Glutamatergic neuron (in vitro differentiated cells): ENCODE measurements around the gene STOML1. TPM values are rescaled to one million over a fixed set of nuclear protein-coding genes. Genes with fewer than 3 reads are reported as not detected.
A peak's percentile ranks its signal among the peaks of the same experiment; 100 is the strongest.
"Not testable (repeated sequence)": the region's sequence is repeated elsewhere in the genome, so short reads cannot be mapped to it uniquely, and the experiment has no call there.

Source experiments
- DNase-seq: peaks from one replicate; pipeline ENCODE4 v3.0.0; 2022
- H3K27ac Mint-ChIP-seq: one replicate; pipeline ENCODE4 v1.8.0; 2020; ENCODE audit warnings: mild to moderate bottlenecking, mixed read lengths, inconsistent platforms; ENCODE audit not compliant: unreplicated experiment
- H3K27me3 Mint-ChIP-seq: one replicate; pipeline ENCODE4 v1.8.0; 2020; ENCODE audit warnings: mild to moderate bottlenecking, moderate library complexity, mixed read lengths, inconsistent platforms; ENCODE audit not compliant: unreplicated experiment
- H3K36me3 Mint-ChIP-seq: one replicate; pipeline ENCODE4 v1.8.0; 2020; ENCODE audit warnings: mild to moderate bottlenecking, mixed read lengths, inconsistent platforms; ENCODE audit not compliant: unreplicated experiment
- H3K4me1 Mint-ChIP-seq: one replicate; pipeline ENCODE4 v1.8.0; 2020; ENCODE audit warnings: mild to moderate bottlenecking, low read depth, mixed read lengths, inconsistent platforms; ENCODE audit not compliant: unreplicated experiment
- H3K4me3 Mint-ChIP-seq: one replicate; pipeline ENCODE4 v1.8.0; 2020; ENCODE audit warnings: mild to moderate bottlenecking, mixed read lengths, inconsistent platforms; ENCODE audit not compliant: unreplicated experiment
- H3K9me3 Mint-ChIP-seq: one replicate; pipeline ENCODE4 v1.8.0; 2020; ENCODE audit warnings: mild to moderate bottlenecking, moderate library complexity, mixed read lengths, inconsistent platforms; ENCODE audit not compliant: unreplicated experiment
- total RNA-seq: library from RNA; stranded (reverse); fragmentation: NEBNext Ultra II Directional; extraction: Animal tissue kit (Norgen Biotek cat#: 25700); gene quantifications from one replicate; pipeline ENCODE4 v1.2.1, GENCODE V29; 2021; ENCODE audit not compliant: unreplicated experiment
- TF ChIP-seq, protein P1 (sequence below): fragments of 200-600 bp; sonication (generic); IDR thresholded peaks from one replicate; pipeline ENCODE4 v1.5.0; 2021; ENCODE audit not compliant: partially characterized antibody, unreplicated experiment

STOML1 gene
- total RNA-seq, 1 donor from 2014 or later: 19.5 TPM

DNA sequence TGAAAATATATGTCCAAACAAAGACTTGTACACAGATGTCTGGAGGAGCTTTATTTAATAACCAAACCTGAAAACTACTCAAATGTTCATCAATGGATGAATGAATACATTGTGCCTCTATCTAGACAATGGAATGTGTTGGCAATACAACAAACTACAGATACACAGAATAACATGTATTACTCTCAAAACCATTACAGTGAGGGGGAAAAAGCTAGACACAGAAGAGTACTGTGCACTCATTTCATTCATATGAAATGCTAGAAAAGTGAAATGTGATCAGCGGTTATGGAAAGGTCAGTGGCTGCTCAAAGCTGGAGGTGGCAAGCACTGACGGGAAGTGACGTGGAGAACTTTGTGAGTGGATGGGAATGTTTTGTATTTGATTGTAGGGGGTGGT, 13.2 kb downstream of the STOML1 start:
- TF ChIP-seq, protein P1, sequence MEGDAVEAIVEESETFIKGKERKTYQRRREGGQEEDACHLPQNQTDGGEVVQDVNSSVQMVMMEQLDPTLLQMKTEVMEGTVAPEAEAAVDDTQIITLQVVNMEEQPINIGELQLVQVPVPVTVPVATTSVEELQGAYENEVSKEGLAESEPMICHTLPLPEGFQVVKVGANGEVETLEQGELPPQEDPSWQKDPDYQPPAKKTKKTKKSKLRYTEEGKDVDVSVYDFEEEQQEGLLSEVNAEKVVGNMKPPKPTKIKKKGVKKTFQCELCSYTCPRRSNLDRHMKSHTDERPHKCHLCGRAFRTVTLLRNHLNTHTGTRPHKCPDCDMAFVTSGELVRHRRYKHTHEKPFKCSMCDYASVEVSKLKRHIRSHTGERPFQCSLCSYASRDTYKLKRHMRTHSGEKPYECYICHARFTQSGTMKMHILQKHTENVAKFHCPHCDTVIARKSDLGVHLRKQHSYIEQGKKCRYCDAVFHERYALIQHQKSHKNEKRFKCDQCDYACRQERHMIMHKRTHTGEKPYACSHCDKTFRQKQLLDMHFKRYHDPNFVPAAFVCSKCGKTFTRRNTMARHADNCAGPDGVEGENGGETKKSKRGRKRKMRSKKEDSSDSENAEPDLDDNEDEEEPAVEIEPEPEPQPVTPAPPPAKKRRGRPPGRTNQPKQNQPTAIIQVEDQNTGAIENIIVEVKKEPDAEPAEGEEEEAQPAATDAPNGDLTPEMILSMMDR: no peak
- no peak for DNase-seq
- no peak overlapping the region for H3K27ac Mint-ChIP-seq
- H3K4me1 Mint-ChIP-seq: no peaks in the 10 kb centered on the region
- peaks cover 1% of the 10 kb centered on the region for H3K27me3 Mint-ChIP-seq
- H3K4me3 Mint-ChIP-seq: no peak overlapping the region
- H3K36me3 Mint-ChIP-seq: peaks cover 5% of the 10 kb centered on the region
- H3K9me3 Mint-ChIP-seq: no peaks in the 10 kb centered on the region

DNA sequence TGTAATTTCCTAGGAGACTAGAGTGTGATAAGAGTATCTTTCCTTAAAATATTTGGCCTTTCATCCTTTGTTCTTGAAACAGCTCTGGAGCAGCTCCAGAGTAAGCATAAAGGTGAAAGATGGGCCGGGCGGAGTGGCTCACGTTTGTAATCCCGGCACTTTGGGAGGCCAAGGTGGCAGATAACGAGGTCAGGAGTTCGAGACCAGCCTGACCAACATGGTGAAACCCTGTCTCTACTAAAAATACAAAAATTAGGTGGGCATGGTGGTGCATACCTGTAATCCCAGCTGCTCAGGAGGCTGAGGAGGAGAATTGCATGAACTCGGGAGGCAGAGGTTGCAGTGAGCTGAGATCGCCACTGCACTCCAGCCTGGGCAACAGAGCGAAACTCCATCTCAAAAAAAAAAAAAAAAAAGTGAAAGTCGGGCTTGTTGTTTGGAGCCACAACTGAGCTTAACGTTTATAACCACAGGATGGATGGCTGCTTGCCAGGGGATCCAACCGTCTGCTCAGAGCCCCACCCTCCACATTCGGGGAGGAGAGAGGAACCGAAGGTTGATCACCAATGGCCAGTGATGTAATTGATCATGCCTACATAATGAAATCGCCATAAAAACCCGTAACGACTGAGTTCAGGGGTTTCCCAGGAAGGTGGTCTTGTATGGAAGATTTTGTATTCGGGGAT, 16.5 kb downstream of the STOML1 start:
- not testable (repeated sequence) for DNase-seq, H3K27me3 Mint-ChIP-seq, H3K4me1 Mint-ChIP-seq, H3K9me3 Mint-ChIP-seq, H3K27ac Mint-ChIP-seq, H3K4me3 Mint-ChIP-seq, H3K36me3 Mint-ChIP-seq

DNA sequence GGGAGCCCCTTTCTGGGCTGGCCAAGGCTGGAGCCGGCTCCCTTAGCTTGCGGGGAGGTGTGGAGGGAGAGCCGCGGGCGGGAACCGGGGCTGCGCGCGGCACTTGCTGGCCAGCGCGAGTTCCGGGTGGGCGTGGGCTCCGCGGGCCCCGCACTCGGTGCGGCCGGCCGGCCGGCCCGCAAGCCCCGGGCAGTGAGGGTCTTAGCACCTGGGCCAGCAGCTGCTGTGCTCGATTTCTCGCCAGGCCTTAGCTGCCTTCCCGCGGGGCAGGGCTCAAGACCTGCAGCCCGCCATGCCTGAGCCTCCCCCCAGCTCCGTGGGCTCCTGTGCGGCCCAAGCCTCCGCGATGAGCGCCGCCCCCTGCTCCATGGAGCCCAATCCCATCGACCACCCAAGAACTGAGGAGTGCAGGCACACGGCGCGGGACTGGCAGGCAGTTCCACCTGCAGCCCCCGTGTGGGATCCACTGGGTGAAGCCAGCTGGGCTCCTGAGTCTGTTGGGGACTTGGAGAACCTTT, 18.4 kb downstream of the STOML1 start:
- not testable (repeated sequence) for H3K4me3 Mint-ChIP-seq, H3K4me1 Mint-ChIP-seq, H3K27me3 Mint-ChIP-seq, H3K36me3 Mint-ChIP-seq, H3K9me3 Mint-ChIP-seq, DNase-seq, H3K27ac Mint-ChIP-seq

DNA sequence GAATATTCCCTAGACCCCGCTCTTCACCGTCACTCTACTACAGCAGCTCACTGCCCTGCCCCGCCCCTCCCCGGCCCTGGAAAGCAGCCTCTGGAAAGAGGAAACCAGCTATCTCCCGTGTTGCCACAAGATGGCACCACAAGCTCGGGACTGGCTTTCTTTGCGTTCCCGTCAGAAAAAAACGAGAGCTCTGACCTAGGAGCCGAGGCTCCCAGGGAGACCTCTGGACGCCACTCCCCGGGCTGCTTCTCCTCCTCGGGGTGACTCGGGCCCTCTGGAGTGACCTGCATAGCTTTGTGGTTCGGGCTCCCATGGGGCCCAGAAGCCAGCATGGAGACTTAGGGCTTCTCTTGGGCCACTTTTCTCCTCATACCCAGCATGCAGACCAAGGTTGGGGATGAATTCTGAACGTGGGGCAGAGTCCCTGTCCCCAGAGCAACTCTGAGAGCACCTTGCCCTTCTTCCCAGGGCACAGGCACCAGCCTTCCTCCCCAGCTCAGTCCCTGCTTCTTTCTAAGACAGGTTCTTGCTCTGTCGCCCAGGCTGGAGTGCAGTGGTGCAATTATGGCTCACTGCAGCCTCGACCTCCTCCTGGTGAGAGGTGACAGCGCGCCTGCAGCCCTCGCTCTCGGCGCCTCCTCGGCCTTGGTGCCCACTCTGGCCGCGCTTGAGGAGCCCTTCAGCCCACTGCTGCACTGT, 19.0 kb downstream of the STOML1 start:
- Mint-ChIP-seq H3K27me3 (peaks cover 1% of the 10 kb centered on the region), H3K9me3 (no peaks in the 10 kb centered on the region), H3K36me3 (peaks cover 5% of the 10 kb centered on the region), H3K4me3 (peak overlapping the region; percentile 78), H3K27ac (no peak overlapping the region), H3K4me1 (peaks cover 6% of the 10 kb centered on the region)
- TF ChIP-seq, protein P1: peak; percentile 56
- peak; percentile 92 for DNase-seq

DNA sequence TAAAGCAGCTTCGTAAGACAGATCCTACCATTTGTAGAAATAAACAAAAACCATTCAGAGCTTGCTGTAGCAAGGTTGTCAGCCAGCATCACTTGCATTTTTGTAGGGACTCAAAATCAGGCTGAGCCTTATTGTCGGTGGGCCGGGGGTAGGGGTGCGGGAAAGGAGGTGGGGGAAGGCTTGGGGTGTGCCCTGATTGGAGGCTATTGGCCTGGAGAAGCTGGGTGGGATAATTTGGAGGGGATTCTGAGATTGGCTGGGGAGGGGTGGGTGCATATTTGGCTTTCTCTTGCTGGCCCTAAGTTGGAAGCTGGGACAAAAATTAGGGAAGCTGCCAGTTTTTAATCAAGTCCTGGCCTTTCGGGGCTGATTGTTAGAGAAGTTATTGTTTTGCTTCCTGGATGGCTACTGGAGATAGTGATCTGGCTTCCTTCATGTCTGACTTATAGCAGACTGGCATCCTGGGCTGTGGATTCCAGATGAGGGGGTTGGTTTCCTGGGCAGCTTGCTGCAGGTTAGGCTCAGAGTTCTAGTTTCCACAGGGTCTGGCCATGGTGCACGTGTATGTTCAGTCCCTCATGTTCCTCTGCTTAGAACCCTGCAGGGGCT, 22.8 kb downstream of the STOML1 start:
- Mint-ChIP-seq H3K4me1 (peaks cover 21% of the 10 kb centered on the region), H3K27me3 (peaks cover 1% of the 10 kb centered on the region)

More for the DNA sequence above, 22.8 kb downstream of the STOML1 start:
- H3K27ac Mint-ChIP-seq: no peak overlapping the region
- peaks cover under 1% of the 10 kb centered on the region for H3K36me3 Mint-ChIP-seq
- no peak for DNase-seq
- TF ChIP-seq, protein P1: no peak
- H3K4me3 Mint-ChIP-seq: no peak overlapping the region
- no peaks in the 10 kb centered on the region for H3K9me3 Mint-ChIP-seq
